Measurements from ENCODE around the gene UCHL3. TPM values are rescaled to one million over a fixed set of nuclear protein-coding genes. Genes with fewer than 3 reads are reported as not detected.

The UCHL3 gene
- total and polyA plus RNA-seq, 10 of the 15 experiments (the other 5 are each of a cell fraction or from before 2014, with no cell fraction given), result 52.5 to 179 (median 104) TPM

DNA sequence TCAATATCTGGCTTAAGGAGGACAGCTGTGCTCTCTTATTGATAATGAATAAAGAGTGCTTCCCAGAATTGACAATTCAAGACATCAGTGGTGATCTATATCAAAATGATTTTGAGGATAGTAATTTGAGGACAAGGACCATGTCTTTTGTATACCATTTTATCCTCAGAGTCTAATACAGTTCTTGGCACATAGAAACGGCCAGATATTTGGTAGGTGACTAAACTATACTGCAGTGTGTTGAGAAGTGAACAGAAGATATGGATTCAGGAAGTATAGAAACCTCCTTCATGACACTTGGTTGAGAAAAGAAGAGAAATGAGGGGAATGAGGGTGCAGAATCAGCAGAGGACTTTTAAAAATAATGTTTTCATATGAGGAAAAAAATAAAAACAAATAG, 70.4 kb downstream of the UCHL3 start (continued):
- TF ChIP-seq, protein P1, sequence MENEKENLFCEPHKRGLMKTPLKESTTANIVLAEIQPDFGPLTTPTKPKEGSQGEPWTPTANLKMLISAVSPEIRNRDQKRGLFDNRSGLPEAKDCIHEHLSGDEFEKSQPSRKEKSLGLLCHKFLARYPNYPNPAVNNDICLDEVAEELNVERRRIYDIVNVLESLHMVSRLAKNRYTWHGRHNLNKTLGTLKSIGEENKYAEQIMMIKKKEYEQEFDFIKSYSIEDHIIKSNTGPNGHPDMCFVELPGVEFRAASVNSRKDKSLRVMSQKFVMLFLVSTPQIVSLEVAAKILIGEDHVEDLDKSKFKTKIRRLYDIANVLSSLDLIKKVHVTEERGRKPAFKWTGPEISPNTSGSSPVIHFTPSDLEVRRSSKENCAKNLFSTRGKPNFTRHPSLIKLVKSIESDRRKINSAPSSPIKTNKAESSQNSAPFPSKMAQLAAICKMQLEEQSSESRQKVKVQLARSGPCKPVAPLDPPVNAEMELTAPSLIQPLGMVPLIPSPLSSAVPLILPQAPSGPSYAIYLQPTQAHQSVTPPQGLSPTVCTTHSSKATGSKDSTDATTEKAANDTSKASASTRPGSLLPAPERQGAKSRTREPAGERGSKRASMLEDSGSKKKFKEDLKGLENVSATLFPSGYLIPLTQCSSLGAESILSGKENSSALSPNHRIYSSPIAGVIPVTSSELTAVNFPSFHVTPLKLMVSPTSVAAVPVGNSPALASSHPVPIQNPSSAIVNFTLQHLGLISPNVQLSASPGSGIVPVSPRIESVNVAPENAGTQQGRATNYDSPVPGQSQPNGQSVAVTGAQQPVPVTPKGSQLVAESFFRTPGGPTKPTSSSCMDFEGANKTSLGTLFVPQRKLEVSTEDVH (IDR thresholded peaks at IDR 0.05; ENCODE audit: low read depth, partially characterized antibody), result no peak

DNA sequence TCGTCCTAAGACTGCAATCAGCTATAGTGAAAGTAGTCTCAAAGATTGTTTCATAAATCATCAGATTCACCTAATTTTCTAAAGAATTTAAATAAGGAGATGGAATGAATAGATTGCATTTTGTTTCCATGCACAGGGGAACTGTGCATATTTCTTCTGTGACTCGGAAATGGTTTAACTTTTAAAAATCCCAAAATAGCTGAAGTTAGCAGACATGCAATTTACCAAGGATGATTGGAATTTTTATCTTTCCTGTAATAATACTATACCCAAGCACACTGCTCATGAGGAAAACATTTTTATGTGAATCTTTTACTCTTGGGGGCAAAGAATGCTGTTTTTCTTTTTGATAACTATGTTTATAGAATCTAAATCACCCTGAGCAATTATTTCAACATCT, 71.6 kb downstream of the UCHL3 start:
- in situ Hi-C loops (cut with MboI) (no loop called here), intact Hi-C loops (cut with micrococcal nuclease; ENCODE audit: unreplicated experiment) (no loop called here)
- no peaks in the 10 kb centered on the region for H3K27me3 ChIP-seq (replicated peaks in 1 of 2; ENCODE audit: control insufficient read depth in 2 of 2, insufficient read depth in 2 of 2, low read length in 1 of 2)
- ChIA-PET POLR2A (no interaction called here), CTCF (interaction anchor here (1.0 to 1.6 kb wide), 3 partner anchors 26 to 249 kb away, joined by 3 to 4 read pairs (median 4); no protein-coding TSS in a partner anchor), RAD21 (ENCODE audit: unreplicated experiment) (no interaction called here), SMC1A (ENCODE audit: uncharacterized antibody, unreplicated experiment) (interaction anchor here (2.0 kb wide), 1 partner anchor 21 kb away, joined by 6 read pairs; no protein-coding TSS in a partner anchor)
- no peak overlapping the region for H2AFZ ChIP-seq (ENCODE audit: control insufficient read depth, low read depth, low read length)
- H4K20me1 ChIP-seq (ENCODE audit: control insufficient read depth, insufficient read depth), result no peaks in the 10 kb centered on the region
- 96% methylated on average over 2 of the region's 2 CpGs for WGBS (ENCODE audit: insufficient coverage, insufficient replicate concordance, low lambda C conversion rate, missing lambda C conversion rate)
- DNase-seq (ENCODE audit: low read depth, low spot score) (no peak), FAIRE-seq (no peak), ATAC-seq (no peak)
- no TSS peak for BruUV-seq (replicated peaks)
- H3K36me3 ChIP-seq (ENCODE audit: control insufficient read depth in 2 of 2, insufficient read depth in 2 of 2, low read length in 1 of 2), result no peaks in the 10 kb centered on the region
- H3K27ac ChIP-seq (ENCODE audit: control insufficient read depth, insufficient read depth), result no peak overlapping the region
- H3K4me2 ChIP-seq (ENCODE audit: control insufficient read depth, insufficient read depth), result no peak overlapping the region
- H3K79me2 ChIP-seq (ENCODE audit: control insufficient read depth, insufficient read depth, low read length), result no peaks in the 10 kb centered on the region
- no peaks in the 10 kb centered on the region for H3K4me1 ChIP-seq (ENCODE audit: control insufficient read depth, insufficient read depth, low read length)
- no peaks in the 10 kb centered on the region for H3K9me3 ChIP-seq (replicated peaks; ENCODE audit: control insufficient read depth, insufficient read depth, low read length)
- no peak overlapping the region for H3K9ac ChIP-seq (ENCODE audit: control insufficient read depth, insufficient read depth, low read length)
- no peak overlapping the region for H3K4me3 ChIP-seq
- no peak for TF ChIP-seq ZNF622 (IDR thresholded peaks at IDR 0.05)
- TF ChIP-seq TBL1XR1 (IDR thresholded peaks at IDR 0.05; ENCODE audit: low read depth, low read length), result no peak
- TF ChIP-seq SREBF2 (IDR thresholded peaks at IDR 0.05; ENCODE audit: low read length), result no peak
- TF ChIP-seq POLR2AphosphoS5 (IDR thresholded peaks at IDR 0.05; ENCODE audit: low read length), result no peak
- TF ChIP-seq KDM1A (IDR thresholded peaks at IDR 0.05; ENCODE audit: borderline replicate concordance), result no peak
- TF ChIP-seq, protein P2, sequence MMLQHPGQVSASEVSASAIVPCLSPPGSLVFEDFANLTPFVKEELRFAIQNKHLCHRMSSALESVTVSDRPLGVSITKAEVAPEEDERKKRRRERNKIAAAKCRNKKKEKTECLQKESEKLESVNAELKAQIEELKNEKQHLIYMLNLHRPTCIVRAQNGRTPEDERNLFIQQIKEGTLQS (IDR thresholded peaks at IDR 0.05; ENCODE audit: borderline replicate concordance, extremely low read depth, low read depth, low read length), result no peak
- no peak for TF ChIP-seq KLF5 (IDR thresholded peaks at IDR 0.05; ENCODE audit: partially characterized antibody)
- no peak for TF ChIP-seq HDGF (IDR thresholded peaks at IDR 0.05)
- no peak for TF ChIP-seq ZNF24 (IDR thresholded peaks at IDR 0.05)
